Muscle of leg (tissue), 11 donors: Measurements from ENCODE around the gene VGLL2. TPM values are rescaled to one million over a fixed set of nuclear protein-coding genes. Genes with fewer than 3 reads are reported as not detected.

Source experiments
- DNase-seq: peaks from one replicate; pipeline ENCODE4 v3.0.0; 2013
- H3K27ac ChIP-seq: one replicate; pipeline ENCODE4 v1.5.1; 2013; ENCODE audit warnings: mild to moderate bottlenecking, low read length, control low read depth
- H3K27me3 ChIP-seq: one replicate; pipeline ENCODE4 v1.6.1; 2013; ENCODE audit warnings: low read length; ENCODE audit not compliant: control insufficient read depth, insufficient read depth
- H3K36me3 ChIP-seq: one replicate; pipeline ENCODE4 v1.6.1; 2013; ENCODE audit warnings: low read length; ENCODE audit not compliant: control insufficient read depth, insufficient read depth
- H3K4me1 ChIP-seq: one replicate; pipeline ENCODE4 v1.6.1; 2013; ENCODE audit warnings: low read length; ENCODE audit not compliant: control insufficient read depth, insufficient read depth
- H3K4me3 ChIP-seq: one replicate; pipeline ENCODE4 v1.5.1; 2013; ENCODE audit warnings: low read length, control low read depth
- H3K9me3 ChIP-seq: replicated peaks from 2 replicates; pipeline ENCODE4 v1.6.1; 2013; ENCODE audit warnings: low read depth, low read length; ENCODE audit not compliant: control insufficient read depth
- WGBS: methylation state at CpG from one replicate; pipeline ENCODE4 v1.1.5; 2013; ENCODE audit warnings: missing lambda C conversion rate; ENCODE audit not compliant: insufficient coverage; 5-methylcytosine and 5-hydroxymethylcytosine counted together
- polyA plus RNA-seq, 8 donors: library from polyadenylated mRNA; unstranded; fragments of 120-200 nt; gene quantifications; one replicate each; pipeline versions ENCODE4 v1.2.1 to v1.2.3, GENCODE V29; 2013; ENCODE audit warnings: inconsistent platforms in 1 of 8, low replicate concordance in 1 of 8; ENCODE audit not compliant: insufficient read length in 8 of 8, insufficient read depth in 1 of 8
- total RNA-seq: library from RNA; stranded (reverse); fragments of 120-200 nt; gene quantifications from one replicate; pipeline ENCODE4 v1.2.4, GENCODE V29; 2013

Gene VGLL2
- total and polyA plus RNA-seq, 9 donors: 28.2 to 126 (median 107) TPM

GRCh38 chr6:117309069-117309468 lies 43.7 kb downstream of the VGLL2 start:
- H3K9me3 ChIP-seq: no peaks in the 10 kb centered on the region
- no peak overlapping the region for H3K27ac ChIP-seq
- 77% methylated on average over 3 of the region's 3 CpGs for WGBS
- no peaks in the 10 kb centered on the region for H3K36me3 ChIP-seq
- H3K4me3 ChIP-seq: no peak overlapping the region
- no peak for DNase-seq
- peaks cover 3% of the 10 kb centered on the region for H3K4me1 ChIP-seq
- no peaks in the 10 kb centered on the region for H3K27me3 ChIP-seq

GRCh38 chr6:117309611-117310010 lies 44.3 kb downstream of the VGLL2 start:
- Histone ChIP-seq H3K4me3 (no peak overlapping the region), H3K4me1 (peaks cover 3% of the 10 kb centered on the region), H3K36me3 (no peaks in the 10 kb centered on the region), H3K9me3 (no peaks in the 10 kb centered on the region), H3K27me3 (no peaks in the 10 kb centered on the region), H3K27ac (no peak overlapping the region)
- DNase-seq: no peak

DNA sequence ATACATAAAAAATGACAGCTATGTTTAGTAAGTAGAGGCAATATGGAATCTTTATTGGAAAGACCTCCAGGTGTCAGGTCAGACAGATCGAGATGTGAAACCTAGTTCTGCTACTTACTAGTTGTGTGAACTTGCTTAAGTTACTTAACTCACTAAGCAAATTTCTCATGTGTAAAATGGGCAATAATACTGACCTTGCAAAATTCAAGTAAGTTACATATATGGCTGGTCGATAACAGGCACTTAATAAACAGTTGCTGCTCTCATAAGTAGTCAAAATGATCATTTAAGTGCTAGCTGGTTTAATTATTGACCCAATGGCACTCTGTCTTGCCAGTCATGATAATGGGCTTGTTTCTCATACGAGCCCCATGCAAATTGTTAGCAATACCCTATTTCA lies 46.0 kb downstream of the VGLL2 start:
- no peak overlapping the region for H3K4me3 ChIP-seq

DNA sequence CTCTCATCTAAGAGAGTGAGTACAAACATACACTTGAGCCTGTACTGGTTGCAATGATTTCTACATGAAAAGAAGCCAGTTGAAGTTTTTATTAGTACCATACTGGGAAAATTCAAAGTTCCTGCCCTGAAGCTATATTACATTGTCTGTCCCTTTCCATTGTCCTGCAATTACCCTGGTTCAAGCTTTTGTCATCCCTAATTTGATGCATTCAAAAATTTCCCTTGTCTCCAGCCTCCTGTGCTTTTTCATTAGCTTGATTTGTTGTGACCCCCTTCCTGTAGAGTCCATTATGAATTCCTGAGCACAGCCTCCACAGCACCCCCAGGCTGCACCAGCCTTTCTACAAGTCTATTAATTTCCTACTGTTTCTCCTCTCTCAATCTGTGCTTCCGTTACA lies 46.4 kb downstream of the VGLL2 start:
- H3K27me3 ChIP-seq: no peaks in the 10 kb centered on the region
- no peaks in the 10 kb centered on the region for H3K9me3 ChIP-seq
- WGBS: 93% methylated on average over 1 of the region's 1 CpG
- no peak overlapping the region for H3K4me3 ChIP-seq
- H3K36me3 ChIP-seq: no peaks in the 10 kb centered on the region
- no peak for DNase-seq
- H3K4me1 ChIP-seq: peaks cover 3% of the 10 kb centered on the region
- no peak overlapping the region for H3K27ac ChIP-seq

More for the DNA sequence above, 46.0 kb downstream of the VGLL2 start:
- no peaks in the 10 kb centered on the region for H3K36me3 ChIP-seq
- no peak overlapping the region for H3K27ac ChIP-seq
- no peak for DNase-seq
- H3K9me3 ChIP-seq: no peaks in the 10 kb centered on the region
- WGBS: no CpG with 5 or more reads among the region's 3 CpGs
- H3K27me3 ChIP-seq: no peaks in the 10 kb centered on the region
- H3K4me1 ChIP-seq: peaks cover 3% of the 10 kb centered on the region

- H3K36me3 ChIP-seq: no peaks in the 10 kb centered on the region
- DNase-seq: peak; percentile 17
Observed at GRCh38 chr6:117317261-117317660, 51.9 kb downstream of the VGLL2 start.

More at GRCh38 chr6:117317261-117317660, 51.9 kb downstream of the VGLL2 start:
- Histone ChIP-seq H3K27ac (no peak overlapping the region), H3K9me3 (no peaks in the 10 kb centered on the region), H3K27me3 (no peaks in the 10 kb centered on the region), H3K4me3 (no peak overlapping the region), H3K4me1 (peaks cover 3% of the 10 kb centered on the region)
- WGBS: no CpG with 5 or more reads among the region's 4 CpGs

Other genes starting within 250 kb of the VGLL2 start
- gene ROS1, start 160.4 kb downstream of the VGLL2 start, total RNA-seq: 0.04 TPM
- under 1 TPM; 0.09 to 0.50 (median 0.18) TPM for gene ROS1, start 160.4 kb downstream of the VGLL2 start, polyA plus RNA-seq
- gene DCBLD1, start 217.1 kb downstream of the VGLL2 start, total RNA-seq: 6.8 TPM
- gene DCBLD1, start 217.1 kb downstream of the VGLL2 start, polyA plus RNA-seq: 1 to 10 TPM; 5.3 to 7.5 (median 6.6) TPM